Large intestine (tissue), 12 donors: ENCODE results near the gene NLGN1. TPM values are rescaled to one million over a fixed set of nuclear protein-coding genes. Genes with fewer than 3 reads are reported as not detected.
"Not testable (repeated sequence)": the region's sequence is repeated elsewhere in the genome, so short reads cannot be mapped to it uniquely, and the experiment has no call there.

Experiments
- DNase-seq, 2 donors: peaks; one replicate each; pipeline versions ENCODE4 v3.0.0 to v3.0.0-alpha.2; 2013
- H3K27ac ChIP-seq: one replicate; pipeline ENCODE4 v1.5.1; 2013; ENCODE audit warnings: low read length
- H3K27me3 ChIP-seq: 2 replicates; pipeline ENCODE4 v1.6.1; 2013; ENCODE audit warnings: low read length; ENCODE audit not compliant: control insufficient read depth, insufficient read depth
- H3K36me3 ChIP-seq: 2 replicates; pipeline ENCODE4 v1.6.1; 2013; ENCODE audit warnings: low read length; ENCODE audit not compliant: control insufficient read depth, insufficient read depth
- H3K4me1 ChIP-seq: one replicate; pipeline ENCODE4 v1.6.1; 2013; ENCODE audit warnings: low read length; ENCODE audit not compliant: control insufficient read depth, insufficient read depth
- H3K4me3 ChIP-seq: one replicate; pipeline ENCODE4 v1.5.1; 2013; ENCODE audit warnings: low read length
- H3K9me3 ChIP-seq: one replicate; pipeline ENCODE4 v1.6.1; 2013; ENCODE audit warnings: mild to moderate bottlenecking, low read depth, low read length, moderate library complexity; ENCODE audit not compliant: control insufficient read depth
- WGBS: methylation state at CpG from one replicate; pipeline ENCODE4 v1.1.5; 2013; ENCODE audit warnings: low lambda C conversion rate; ENCODE audit not compliant: insufficient coverage; 5-methylcytosine and 5-hydroxymethylcytosine counted together
- long read RNA-seq, 11 donors: transcript quantifications; one replicate each; lab custom pipeline, GENCODE V29; 2026
- polyA plus RNA-seq: library from polyadenylated mRNA; unstranded; fragments of 120-200 nt; gene quantifications from one replicate; pipeline ENCODE4 v1.2.1, GENCODE V29; 2013

Gene NLGN1
- 3.6 TPM for polyA plus RNA-seq
- long read RNA-seq, donor 1, partial matches to known transcripts, result 0 of 1 reads
- long read RNA-seq, donor 1, other reads (novel, unspliced or antisense), result 0 of 1 reads
- long read RNA-seq, donor 2, result 0 reads
- long read RNA-seq, donor 3, result 0 reads
- long read RNA-seq, donor 4, result 0 reads
- long read RNA-seq, donor 5, result 0 reads
- long read RNA-seq, donor 6, partial matches to known transcripts, result 0 of 2 reads
- long read RNA-seq, donor 6, other reads (novel, unspliced or antisense), result 0 of 2 reads
- long read RNA-seq, donor 7, partial matches to known transcripts, result 0 of 4 reads
- long read RNA-seq, donor 7, other reads (novel, unspliced or antisense), result 0 of 4 reads
- long read RNA-seq, donor 8, partial matches to known transcripts, result 0 of 1 reads
- long read RNA-seq, donor 8, other reads (novel, unspliced or antisense), result 0 of 1 reads
- long read RNA-seq, donor 9, result 0 reads
- long read RNA-seq, donor 10, partial matches to known transcripts, result 0 of 1 reads
- long read RNA-seq, donor 10, other reads (novel, unspliced or antisense), result 0 of 1 reads
- long read RNA-seq, donor 11, partial matches to known transcripts, result 0 of 2 reads
- long read RNA-seq, donor 11, other reads (novel, unspliced or antisense), result 0 of 2 reads

GRCh38 chr3:173397161-173398110, at the start of gene NLGN1:
Gene NLGN1 (plus strand): TSS chr3:173397744.
- WGBS, result 0% methylated on average over 2 of the region's 70 CpGs

GRCh38 chr3:173351886-173352285, 45.7 kb upstream of the NLGN1 start:
- Histone ChIP-seq H3K27me3 (no peaks in the 10 kb centered on the region), H3K9me3 (peaks cover 3% of the 10 kb centered on the region), H3K4me1 (no peaks in the 10 kb centered on the region), H3K27ac (no peak overlapping the region), H3K36me3 (no peaks in the 10 kb centered on the region), H3K4me3 (no peak overlapping the region)
- DNase-seq, result no peak

More at GRCh38 chr3:173397161-173398110, at the start of gene NLGN1:
- Histone ChIP-seq H3K27me3 (peaks cover 55% of the 10 kb centered on the region), H3K36me3 (no peaks in the 10 kb centered on the region), H3K4me1 (peaks cover 15% of the 10 kb centered on the region), H3K9me3 (peaks cover 11% of the 10 kb centered on the region), H3K27ac (peak within 1 kb of the TSS; percentile 52), H3K4me3 (peak within 1 kb of the TSS; percentile 66)
- peak; percentile 41 to 60 for DNase-seq

GRCh38 chr3:173353137-173353536, 44.4 kb upstream of the NLGN1 start:
- H3K27ac ChIP-seq, H3K9me3 ChIP-seq, DNase-seq, H3K36me3 ChIP-seq, H3K4me1 ChIP-seq, H3K27me3 ChIP-seq, H3K4me3 ChIP-seq: not testable (repeated sequence)
- no CpG with 5 or more reads among the region's 2 CpGs for WGBS

GRCh38 chr3:173354124-173354523, 43.4 kb upstream of the NLGN1 start:
- H3K36me3 ChIP-seq, result no peaks in the 10 kb centered on the region
- WGBS, result 60% methylated on average over 2 of the region's 5 CpGs
- no peaks in the 10 kb centered on the region for H3K4me1 ChIP-seq
- peaks cover 3% of the 10 kb centered on the region for H3K9me3 ChIP-seq
- no peak overlapping the region for H3K4me3 ChIP-seq
- no peaks in the 10 kb centered on the region for H3K27me3 ChIP-seq
- no peak for DNase-seq
- no peak overlapping the region for H3K27ac ChIP-seq

- H3K4me3 ChIP-seq, result no peak overlapping the region
- no peak for DNase-seq
- H3K9me3 ChIP-seq, result no peaks in the 10 kb centered on the region
- no peaks in the 10 kb centered on the region for H3K4me1 ChIP-seq
- no peaks in the 10 kb centered on the region for H3K27me3 ChIP-seq
- no CpG with 5 or more reads among the region's 3 CpGs for WGBS
- no peak overlapping the region for H3K27ac ChIP-seq
- H3K36me3 ChIP-seq, result no peaks in the 10 kb centered on the region
Observed at GRCh38 chr3:173371848-173372487, 25.6 kb upstream of the NLGN1 start.

GRCh38 chr3:173380681-173381080, 16.9 kb upstream of the NLGN1 start:
- Histone ChIP-seq H3K27me3 (no peaks in the 10 kb centered on the region), H3K36me3 (no peaks in the 10 kb centered on the region), H3K27ac (no peak overlapping the region), H3K4me1 (no peaks in the 10 kb centered on the region), H3K4me3 (no peak overlapping the region), H3K9me3 (no peaks in the 10 kb centered on the region)
- no CpG with 5 or more reads among the region's 3 CpGs for WGBS
- DNase-seq, result no peak

GRCh38 chr3:173381936-173382335, 15.6 kb upstream of the NLGN1 start:
- not testable (repeated sequence) for H3K9me3 ChIP-seq

GRCh38 chr3:173395073-173395411, 2.5 kb upstream of the NLGN1 start:
- no CpG with 5 or more reads among the region's 10 CpGs for WGBS
- Histone ChIP-seq H3K27ac (peak overlapping the region; percentile 42), H3K27me3 (peaks cover 50% of the 10 kb centered on the region), H3K4me3 (peak overlapping the region; percentile 66), H3K9me3 (peaks cover 11% of the 10 kb centered on the region), H3K4me1 (peaks cover 15% of the 10 kb centered on the region), H3K36me3 (no peaks in the 10 kb centered on the region)
- no peak for DNase-seq

More at GRCh38 chr3:173381936-173382335, 15.6 kb upstream of the NLGN1 start:
- not testable (repeated sequence) for H3K27ac ChIP-seq, H3K4me1 ChIP-seq, H3K27me3 ChIP-seq, DNase-seq, H3K36me3 ChIP-seq, H3K4me3 ChIP-seq
- WGBS, result no CpG with 5 or more reads among the region's 5 CpGs

- WGBS, result no CpG with 5 or more reads among the region's 71 CpGs
- Histone ChIP-seq H3K27me3 (peaks cover 55% of the 10 kb centered on the region), H3K4me3 (peak overlapping the region; percentile 66)
Observed at GRCh38 chr3:173395412-173396181, 1.9 kb upstream of the NLGN1 start.

More at GRCh38 chr3:173395412-173396181, 1.9 kb upstream of the NLGN1 start:
- peak; percentile 53 to 74 for DNase-seq
- Histone ChIP-seq H3K36me3 (no peaks in the 10 kb centered on the region), H3K4me1 (peaks cover 15% of the 10 kb centered on the region), H3K9me3 (peaks cover 11% of the 10 kb centered on the region), H3K27ac (peak overlapping the region; percentile 42)
